Activated CD8-positive, alpha-beta memory T cell treated with anti-CD3 and anti-CD28 coated beads for 1 hour (primary cell): ENCODE measurements around the gene MVB12B.

Experiments used
- DNase-seq, 2 donors: peaks; one replicate each; pipeline ENCODE4 v3.0.0-alpha.2; 2020; ENCODE audit warnings: low read depth in 1 of 2; ENCODE audit errors: extremely low read depth in 1 of 2

Gene MVB12B

DNA sequence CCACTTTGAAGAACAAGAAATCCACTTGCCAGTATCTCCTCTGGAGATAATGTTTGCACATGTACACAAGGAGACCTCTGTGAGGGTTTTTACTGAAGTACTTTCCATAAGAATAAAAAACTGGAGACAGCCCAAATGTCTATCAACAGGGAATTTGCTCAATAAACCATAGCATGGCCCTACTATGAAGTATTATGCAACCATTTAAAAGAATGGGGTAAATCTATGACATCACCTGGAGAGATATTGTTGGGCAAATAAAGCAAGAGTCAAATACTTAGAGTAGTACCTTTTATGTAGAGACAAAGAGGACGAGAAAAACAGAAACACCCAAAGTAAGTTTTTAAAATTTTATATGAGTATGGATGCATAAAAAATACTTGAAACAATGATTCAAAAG, 23.9 kb upstream of the MVB12B start:
- DNase-seq: no peak

DNA sequence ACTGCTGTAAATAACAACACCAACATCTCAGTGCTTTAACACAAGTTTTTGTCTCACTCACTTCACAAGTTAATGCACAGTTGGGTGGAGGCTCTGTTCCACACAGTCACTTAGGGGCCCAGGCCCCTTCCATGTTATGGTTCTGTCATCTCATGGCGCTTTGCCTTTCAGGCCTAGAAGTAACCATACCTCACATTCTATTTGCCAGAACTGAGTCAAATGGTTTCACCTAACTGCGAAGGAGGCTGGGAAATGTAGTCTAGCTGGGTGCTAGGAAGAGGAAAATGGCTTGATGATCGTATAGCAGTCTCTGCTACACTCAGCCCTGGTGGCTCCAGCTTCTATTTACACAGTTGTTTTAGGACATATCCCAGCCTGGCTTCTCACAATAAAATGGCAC, 23.1 kb upstream of the MVB12B start:
- DNase-seq: no peak

DNA sequence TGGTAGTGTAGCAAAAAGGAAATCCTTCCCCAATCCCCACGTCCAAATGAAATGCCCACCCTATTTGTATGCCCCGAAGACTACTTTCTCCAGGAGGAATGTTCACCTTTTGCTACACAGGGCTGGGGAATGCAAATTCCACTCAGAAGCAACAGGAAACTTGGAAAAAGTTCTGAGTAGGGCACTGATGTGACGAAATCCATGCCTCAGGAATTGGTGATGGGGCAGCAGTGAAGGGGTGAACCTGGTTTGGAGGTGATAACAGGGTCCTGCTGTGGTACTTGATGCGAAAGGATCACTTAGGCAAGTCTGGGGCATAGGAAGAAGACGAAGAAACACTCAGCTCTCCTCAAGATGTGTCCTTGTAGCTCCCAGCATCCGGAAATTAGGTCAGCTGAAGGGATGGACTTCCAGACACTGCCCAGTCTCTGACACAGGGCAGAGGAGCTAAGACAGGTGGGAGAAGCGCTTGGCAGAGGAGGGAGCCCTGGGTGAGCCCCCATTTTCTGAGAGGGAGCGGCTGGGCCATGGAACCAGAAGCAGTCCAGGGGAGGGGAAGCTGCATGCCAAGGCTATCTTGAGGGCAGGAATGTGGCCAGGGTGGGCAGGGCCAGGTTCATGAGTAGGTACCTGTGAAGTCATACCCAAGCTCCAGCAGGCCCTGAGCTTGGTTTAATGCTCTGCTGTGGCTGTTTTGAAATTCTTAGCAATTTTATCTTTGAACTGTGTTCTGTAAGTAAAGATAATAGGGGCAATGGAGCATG, 22.2 kb upstream of the MVB12B start:
- DNase-seq: no peak

DNA sequence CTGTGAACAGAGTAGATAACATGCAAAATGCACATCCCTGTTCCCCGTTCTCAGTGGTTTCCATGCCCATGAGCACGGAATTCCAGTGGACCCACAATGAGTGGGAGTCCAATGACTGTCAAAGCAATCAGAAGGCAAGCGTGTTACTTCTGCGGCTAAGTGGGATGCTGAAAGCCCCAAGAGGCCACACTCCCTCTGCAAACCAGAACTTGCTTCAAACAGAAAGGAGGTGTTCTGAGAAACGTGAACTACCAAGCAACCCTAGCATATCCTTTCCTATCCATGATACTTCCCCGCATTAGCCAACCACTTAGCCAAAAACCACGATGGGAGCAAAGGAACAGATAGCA, 21.7 kb upstream of the MVB12B start:
- DNase-seq: no peak

DNA sequence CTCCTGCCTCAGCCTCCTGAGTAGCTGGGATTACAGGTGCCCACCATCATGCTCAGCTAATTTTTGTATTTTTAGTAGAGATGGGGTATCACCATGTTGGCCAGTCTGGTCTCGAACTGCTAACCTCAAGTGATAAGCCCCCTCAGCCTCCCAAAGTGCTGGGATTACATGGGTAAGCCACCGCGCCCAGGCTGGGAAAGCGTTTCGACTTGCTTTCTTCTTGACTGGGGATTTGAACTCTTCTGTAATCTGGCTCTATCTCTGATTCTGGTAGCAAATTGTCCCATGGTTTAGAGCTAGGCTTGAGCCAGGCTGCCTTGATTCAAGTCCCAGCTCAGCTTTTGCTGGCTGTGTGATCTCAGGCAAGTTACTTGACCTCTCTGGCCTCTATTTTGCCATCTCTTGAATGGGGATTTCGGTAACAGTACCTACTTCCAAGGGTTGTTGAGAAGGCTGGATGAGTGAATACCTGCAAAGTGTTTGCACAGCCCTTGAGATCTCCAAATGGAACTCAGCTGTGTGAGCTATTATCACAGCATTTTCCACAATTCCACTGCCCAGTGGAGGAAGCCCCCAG, 20.5 kb upstream of the MVB12B start:
- DNase-seq: no peak

DNA sequence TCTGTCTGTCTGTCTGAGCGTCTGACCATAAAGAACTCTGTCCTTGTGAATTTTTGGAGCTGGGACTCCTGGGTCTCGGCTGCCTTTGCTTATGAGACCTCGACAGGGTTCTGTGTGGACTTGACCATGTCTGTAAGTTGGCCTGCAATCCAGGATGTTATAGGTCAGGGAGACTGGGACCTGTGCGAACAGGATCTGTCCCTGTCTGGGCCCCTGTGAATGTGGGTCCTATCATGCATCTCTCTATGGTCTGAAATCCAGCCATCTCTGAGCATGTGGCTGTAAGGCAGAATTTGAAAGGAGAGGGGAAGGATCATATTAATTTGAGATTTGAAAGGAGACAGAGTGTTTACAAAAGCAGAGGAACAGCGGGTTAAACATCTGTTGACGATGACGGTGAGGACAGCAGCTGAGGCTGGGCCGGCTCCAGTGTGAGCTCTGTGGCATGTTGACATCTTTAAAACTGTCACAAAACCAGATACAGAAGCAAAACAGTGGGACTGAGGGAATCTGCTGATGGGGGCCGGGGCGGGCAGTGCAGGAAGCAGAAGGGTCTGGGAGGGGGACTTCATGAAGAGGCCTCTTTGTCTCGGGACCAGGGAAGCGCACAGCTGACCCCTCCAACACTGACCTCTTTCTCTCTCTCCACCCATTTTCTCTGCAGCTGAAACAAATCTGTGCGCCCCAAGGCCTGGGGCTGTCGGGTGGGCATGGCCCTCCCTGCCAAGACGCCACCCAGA, 19.1 kb upstream of the MVB12B start:
- DNase-seq: no peak

DNA sequence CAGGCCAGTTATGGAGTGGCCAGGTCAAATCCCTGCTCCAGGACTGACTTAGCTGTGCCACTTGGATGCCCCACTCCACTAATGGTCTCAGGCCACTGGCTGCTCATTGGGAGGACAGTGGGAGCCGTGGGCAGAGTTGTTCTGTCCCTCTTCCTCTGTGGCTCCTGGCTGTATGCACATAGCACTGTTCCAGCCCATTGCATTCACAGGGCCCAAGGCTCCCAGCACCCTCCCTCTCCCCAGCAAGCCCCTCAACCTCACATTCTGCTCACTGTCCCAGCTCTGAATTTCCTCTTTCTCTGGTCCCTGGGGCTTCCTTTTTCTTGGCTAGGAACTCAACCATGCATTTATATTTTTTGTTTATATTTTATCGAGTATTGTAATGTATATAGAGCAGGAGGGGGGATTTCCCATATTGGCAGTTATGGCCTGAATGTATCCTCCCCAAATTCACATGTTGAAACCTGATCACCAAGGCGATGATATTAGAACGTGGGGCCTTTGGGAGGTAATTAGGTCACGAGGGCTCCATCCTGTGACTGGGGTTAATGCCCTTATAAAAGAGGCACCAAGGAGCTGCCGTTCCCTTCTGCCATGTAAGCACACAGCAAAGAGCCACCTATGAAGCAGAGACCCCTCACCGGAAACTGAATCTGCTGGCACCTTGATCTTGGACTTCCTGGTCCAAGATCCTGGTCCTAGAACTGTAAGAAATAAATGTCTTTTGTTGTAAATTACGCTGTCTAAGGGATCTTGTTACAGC, 17.0 kb upstream of the MVB12B start:
- DNase-seq: no peak

DNA sequence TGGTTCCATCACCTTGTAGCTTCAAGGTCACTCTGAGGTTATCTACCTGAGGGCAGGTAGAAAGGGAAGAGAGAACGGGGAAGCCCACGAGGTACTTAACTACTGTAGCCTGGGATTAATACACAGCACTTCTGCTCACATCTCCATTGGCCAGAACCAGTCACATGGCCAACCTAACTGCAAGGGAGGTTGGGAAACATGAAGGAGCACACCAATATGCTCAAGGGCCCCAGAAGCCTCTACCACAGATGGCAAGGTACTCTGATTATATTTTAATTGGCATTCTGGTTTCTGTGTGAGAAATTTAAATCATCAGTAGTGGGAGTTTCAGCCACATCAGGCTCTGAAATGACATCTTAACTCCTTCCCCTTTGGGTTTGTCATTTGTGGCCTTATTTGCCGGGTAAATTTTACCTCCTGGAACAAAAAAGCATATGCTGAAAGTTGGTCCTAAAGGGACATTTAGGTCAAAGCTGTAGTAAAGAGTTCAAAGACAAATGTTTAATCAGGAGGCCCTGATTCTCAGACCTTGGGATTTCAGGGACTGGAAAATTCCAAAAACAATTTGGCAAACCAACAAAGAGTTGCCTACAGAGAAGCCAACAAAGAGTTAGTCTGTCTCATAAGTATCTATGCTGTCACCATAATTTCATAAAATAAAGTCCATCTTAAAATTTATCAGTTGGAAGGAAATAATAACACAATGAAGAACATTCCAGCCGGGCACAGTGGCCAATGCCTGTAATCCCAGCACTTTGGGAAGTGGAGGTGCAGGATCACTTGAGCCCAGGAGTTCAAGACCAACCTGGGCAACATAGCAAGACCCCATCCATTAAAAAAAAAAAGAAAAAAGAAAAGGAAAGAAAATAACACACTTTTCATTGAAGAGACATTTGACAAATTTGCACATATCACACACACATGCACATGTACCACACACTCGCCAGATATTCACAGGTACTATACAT, 13.8 kb upstream of the MVB12B start:
- DNase-seq: no peak

DNA sequence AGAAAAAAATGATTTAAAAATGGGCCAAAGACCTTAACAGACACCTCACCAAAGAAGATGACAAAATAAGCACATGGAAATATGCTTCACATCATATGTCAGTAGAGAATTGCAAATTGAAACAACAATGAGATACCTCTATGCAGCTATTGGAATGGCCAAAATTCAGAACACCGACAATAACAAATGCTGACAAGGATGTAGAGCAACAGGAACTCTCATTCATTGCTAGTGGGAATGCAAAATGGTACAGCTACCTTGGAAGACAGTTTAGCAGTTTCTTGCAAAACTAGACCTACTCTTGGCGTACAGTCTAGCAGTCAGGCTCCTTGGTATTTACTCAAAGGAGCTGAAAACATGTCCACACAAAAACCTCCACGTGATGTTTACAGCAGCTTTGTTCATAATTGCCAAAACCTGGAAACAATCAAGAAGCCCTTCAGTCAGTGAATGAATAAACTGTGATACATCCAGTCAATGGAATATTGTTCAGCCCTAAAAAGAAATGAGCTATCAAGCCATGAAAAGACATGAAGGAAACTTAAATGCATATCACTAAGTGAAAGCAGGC, 10.5 kb upstream of the MVB12B start:
- no peak for DNase-seq

DNA sequence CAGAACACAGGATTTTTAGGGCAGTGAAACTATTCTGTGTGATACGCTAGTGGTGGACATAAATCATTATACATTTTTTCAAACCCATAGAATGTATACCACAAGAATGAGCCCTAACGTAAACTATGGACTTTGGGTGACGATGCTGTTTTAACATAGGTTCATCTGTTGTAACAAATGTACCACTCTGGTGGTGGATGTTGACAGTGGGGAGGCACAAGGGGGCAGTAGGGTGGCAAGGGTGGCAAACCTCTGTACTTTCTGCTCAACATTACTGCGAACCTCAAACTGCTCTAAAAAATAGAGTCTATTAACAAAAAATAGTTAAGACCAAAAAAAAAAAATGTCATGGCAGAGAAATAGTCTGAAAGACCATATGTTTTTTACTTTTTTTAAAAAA, 9.1 kb upstream of the MVB12B start:
- DNase-seq: peak in 1 of 2 donors; percentile 28

DNA sequence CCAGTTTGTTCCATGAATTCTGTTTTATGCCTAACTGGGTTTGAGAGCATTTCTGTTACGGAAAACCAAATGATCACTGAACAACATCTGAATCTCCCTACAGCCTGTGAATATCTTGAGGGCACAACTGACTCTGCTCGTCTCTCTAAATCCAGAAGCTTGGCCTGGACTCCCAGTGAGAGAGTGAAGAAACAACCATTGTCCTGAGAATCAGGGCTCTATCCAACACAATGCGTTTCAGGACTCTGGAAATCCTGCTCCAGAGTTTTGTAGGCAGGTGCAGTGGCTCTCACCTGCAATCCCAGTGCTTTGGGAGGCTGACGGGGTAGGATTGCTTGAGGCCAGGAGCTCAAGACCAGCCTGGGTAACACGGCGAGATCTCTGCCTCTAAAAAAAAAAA, 7.8 kb upstream of the MVB12B start:
- DNase-seq: no peak

DNA sequence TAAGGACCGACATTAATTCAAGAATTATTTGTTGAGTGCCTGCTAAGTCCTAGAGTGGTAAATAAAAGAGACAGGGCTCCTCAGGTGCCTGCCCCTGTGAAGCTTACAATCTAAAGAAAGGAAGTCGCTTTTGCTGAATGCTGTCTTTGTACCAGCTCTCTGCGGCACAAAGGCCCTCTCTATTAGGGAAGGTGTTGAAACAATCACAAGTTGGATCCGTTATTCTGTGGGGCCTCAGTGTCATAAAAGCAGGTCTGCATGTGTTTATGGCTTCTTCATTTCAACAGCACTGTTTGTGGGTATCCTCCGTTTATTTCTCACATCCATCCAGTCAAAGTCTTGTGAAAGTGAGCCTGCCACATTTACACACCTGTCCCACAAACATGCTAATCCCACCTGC, 7.0 kb upstream of the MVB12B start:
- no peak for DNase-seq

DNA sequence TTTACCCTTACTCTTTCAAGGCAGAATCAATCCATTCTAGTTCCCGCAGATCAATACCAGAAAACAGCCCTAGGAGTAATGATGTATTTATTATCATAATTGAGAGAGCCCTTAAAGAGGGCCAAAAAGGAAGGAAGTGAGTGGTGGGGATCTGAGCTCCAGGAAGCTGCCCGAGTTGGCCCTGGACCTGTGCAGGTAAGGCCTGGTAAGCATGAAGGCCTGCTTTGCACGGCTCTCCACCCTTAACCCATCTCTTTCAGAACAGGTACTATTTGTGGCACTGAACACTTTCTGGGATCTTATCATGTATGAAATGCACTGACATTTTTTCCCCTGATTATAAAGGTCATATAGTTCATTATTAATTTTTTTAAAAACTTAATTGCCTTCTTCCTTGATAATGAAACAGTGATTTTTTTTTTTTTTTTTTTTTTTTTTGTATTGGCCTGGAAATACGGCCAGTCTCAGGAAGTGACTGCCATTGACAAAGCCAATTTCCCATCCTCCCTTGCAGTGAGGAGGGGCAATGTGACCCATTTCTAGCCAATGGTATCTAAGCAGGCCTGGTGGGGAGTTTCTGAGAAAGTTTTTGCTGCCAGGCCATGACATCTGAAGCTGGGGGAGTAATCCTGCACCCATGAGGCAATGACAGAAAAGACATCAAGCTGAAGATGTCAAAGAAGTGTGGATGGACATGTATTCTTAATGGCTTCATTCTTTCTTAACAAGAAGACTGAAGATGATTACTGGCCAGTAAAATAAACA, 6.3 kb upstream of the MVB12B start:
- no peak for DNase-seq

DNA sequence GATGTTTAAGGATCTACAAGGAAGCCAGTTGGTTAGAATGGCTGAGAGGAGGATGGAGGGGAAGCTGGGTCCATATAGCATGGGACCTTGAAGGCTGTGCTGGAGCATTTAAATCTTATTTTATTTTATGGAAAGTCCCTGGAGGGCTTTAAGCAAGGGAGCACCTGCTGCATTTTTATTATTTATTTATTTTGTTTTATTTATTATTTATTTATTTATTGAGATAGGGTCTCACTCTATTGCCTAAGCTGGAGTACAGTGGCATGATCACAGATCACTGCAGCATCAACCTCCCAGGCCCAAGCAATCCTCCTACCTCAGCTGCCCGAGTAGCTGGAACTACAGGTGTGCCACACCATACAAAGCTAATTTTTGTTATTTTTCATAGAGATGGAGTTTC, 4.9 kb upstream of the MVB12B start:
- no peak for DNase-seq

DNA sequence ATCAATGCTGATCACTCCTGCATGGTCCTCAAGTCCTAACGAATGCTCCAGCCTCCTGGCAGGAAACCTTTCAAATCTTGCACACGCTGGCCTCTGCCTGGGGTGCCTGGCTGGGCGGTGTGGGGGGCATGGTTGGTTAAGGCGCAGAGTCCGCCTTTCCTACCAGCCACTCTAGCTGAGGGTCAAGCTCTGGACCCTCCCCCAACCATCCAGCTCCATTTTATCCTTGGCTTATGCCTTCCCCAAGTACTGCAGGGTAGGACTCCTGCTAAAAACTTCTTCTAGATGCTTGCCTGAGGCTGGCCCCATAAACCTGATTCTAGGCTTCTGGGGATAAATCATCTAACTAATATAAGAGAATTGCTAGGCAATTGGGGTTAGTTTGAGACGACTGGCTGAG, 808 bp upstream of the MVB12B start:
- DNase-seq: no peak

DNA sequence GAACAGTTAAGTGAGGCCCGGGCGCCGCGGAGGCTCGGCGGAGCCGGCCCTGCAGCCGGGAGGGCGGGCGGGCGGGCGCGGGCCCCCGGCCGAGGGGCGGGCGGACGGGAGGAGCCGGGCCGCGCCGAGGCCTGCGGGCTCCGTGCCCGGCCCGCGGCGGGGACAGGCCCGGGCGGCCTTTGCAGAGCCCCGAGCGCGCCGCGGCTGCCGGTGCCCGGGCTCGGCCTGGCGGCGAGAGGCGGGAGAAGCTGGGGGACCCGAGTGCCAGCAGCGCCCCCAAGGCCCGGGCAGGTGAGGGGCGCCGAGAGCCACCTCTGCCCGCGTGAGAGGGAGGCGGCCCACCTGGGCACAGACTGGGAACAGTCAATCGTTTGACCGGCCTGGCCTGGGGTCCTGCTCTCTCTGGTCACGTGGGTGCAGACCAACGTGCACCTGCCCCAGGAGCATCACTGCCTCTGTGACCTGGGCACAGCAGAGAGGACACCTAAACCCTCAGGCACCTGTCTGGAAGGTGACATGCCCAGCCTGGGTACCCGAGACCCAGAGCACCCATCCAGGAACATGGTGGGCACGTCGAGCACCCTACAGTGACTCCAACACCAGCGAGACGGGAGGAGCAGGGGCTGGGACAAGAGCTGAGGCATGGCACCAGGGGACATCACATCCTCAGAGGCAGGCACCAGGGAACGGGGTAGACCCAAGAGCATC, 531 bp downstream of the MVB12B start:
- peak in 1 of 2 donors; percentile 25 for DNase-seq

DNA sequence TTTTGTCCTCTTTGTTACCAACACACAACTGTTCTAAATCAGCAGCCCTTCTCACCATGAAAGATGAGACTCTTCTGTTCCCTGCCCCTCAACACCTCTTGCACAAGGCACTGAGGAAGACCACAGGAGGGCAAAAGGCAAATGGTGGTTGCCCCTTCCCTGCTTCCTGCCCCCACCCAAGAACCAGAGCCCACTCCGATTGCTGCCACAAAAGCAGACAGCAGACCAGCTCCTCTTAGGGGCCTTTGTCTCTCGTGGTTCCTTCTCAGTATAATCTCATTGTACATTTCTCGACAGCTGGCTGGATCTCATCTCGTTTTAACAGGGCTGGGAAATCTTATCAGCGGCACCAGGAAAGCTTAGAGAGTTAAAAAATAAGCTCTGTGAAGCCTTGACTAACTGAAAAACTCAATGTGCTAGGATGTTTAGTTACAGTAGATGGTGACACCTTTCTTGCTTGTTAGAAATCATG, 1.1 kb downstream of the MVB12B start:
- no peak for DNase-seq

DNA sequence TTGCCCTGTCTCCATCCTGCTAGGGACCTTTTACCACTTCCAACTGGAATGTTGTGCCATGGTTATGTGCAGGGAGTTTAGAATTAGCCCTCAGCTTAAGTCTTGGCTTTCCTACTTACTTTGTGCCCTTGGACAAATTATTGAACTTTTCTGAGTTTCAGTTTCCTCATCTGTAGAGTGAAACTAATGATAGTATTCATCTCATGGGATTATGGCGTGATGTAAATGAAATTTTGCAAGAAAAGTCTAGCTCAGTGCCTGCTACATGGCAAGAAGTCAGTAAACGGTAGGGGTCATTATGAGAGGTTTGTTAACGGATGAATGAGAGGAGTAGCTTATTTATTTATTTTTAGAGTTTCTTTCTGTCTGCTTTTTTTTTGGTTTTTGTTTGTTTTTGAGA, 1.8 kb downstream of the MVB12B start:
- DNase-seq: no peak
